Natural killer cell treated with Interleukin-12 subunit alpha and Interleukin-12 subunit beta and Interleukin-15 and Interleukin-18, amount 100 ng/mL, for 72 hours (primary cell): ENCODE measurements around the gene BRPF1. TPM values are rescaled to one million over a fixed set of nuclear protein-coding genes. Genes with fewer than 3 reads are reported as not detected.
"Not testable (repeated sequence)": the region's sequence is repeated elsewhere in the genome, so short reads cannot be mapped to it uniquely, and the experiment has no call there.

ENCODE experiments used
- ATAC-seq, 2 donors: fragments of 150-1000 bp; cut with Tn5 transposase in 1 of 2; sonication (Bioruptor Pico), chemical (Tn5 transposase) in 1 of 2; 2 replicates each; pipeline ENCODE4 v1.10.0; 2021
- DNase-seq: peaks from one replicate; pipeline ENCODE4 v3.0.0; 2022; ENCODE audit warnings: low spot score
- H3K27ac Mint-ChIP-seq, 2 donors: 1 replicate in 1 of 2; 2 replicates in 1 of 2; pipeline ENCODE4 v1.8.0; 2022; ENCODE audit warnings: mixed read lengths in 2 of 2, mild to moderate bottlenecking in 1 of 2, moderate library complexity in 1 of 2
- H3K27me3 Mint-ChIP-seq, 2 donors: 1 replicate in 1 of 2; 2 replicates in 1 of 2; pipeline ENCODE4 v1.8.0; 2022; ENCODE audit warnings: mixed read lengths in 2 of 2
- H3K36me3 Mint-ChIP-seq: one replicate; pipeline ENCODE4 v1.8.0; 2022; ENCODE audit warnings: mixed read lengths
- H3K4me1 Mint-ChIP-seq, 2 donors: 1 replicate in 1 of 2; 2 replicates in 1 of 2; pipeline ENCODE4 v1.8.0; 2022; ENCODE audit warnings: low read depth in 2 of 2, mixed read lengths in 2 of 2, mild to moderate bottlenecking in 1 of 2
- H3K4me3 Mint-ChIP-seq: one replicate; pipeline ENCODE4 v1.8.0; 2022; ENCODE audit warnings: mixed read lengths
- H3K9me3 Mint-ChIP-seq: 2 replicates; pipeline ENCODE4 v1.8.0; 2022; ENCODE audit warnings: mixed read lengths
- total RNA-seq, 2 donors: library from RNA; stranded (reverse); gene quantifications; one replicate each; pipeline ENCODE4 v1.2.3, GENCODE V29; 2022

BRPF1 gene
- total RNA-seq, 2 donors from 2014 or later, result 51.9 to 62.3 TPM

DNA sequence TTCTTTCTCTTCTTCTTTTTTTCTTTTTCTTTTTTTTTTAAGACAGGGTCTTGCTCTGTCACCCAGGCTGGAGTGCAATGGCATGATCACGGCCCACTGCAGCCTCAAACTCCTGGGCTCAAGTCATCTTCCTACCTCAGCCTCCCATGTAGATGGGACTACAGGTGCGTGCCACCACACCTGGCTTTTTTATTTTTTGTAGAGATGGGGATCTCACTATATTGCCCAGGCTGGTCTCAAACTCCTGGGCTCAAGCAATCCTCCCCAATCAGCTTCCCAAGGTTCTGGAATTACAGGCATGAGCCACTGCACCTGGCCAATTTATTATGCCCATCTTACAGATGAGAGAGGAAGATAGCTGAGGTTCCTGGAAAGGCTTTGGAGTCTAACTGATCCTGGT lies 39.5 kb downstream of the BRPF1 start:
- peak overlapping the region; percentile 81 for H3K4me3 Mint-ChIP-seq
- H3K4me1 Mint-ChIP-seq, result peaks cover 31 to 39% of the 10 kb centered on the region in 2 donors
- not testable (repeated sequence) for H3K9me3 Mint-ChIP-seq, H3K27me3 Mint-ChIP-seq, DNase-seq, ATAC-seq, H3K36me3 Mint-ChIP-seq
- H3K27ac Mint-ChIP-seq, result peak overlapping the region; percentile 26 to 78

DNA sequence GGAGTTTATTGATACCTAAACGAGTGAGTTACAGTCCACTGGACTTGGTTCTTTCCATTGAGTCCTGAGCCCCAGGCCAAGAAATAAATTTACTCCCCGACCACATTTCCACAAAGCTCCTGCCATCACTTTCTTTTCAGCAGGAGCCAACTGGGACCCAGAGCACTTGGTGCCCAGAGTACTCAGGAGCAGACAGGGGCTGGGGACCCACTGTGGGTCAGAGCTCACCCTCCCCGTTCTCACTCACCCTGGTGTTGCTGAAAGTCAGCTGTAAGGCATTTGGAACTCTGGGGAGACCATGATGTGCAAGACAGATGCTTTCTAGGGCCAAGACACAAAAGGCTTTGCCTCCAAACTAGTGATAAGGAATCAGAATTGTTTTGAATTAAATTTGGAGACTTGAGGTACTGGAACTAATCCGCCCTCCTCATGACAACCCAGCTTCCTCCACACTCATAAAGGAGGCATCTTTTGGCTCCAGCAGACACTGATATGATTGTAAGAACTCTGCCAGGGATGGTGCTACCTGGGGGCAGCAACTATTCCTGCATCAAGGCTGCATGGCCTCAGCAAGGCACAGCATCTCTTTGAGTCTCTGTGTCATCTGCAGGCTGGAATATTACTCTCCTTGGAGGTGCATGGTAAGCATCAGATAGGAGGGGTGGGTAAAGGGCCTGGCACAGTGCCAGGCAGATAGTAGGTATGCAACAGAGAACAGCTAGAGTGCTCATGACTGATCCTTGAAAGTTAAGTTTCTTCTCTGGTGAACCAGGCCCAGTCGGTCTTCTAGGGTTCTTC lies 45.6 kb downstream of the BRPF1 start:
- H3K36me3 Mint-ChIP-seq, result peaks cover 1% of the 10 kb centered on the region
- DNase-seq, result no peak
- H3K27me3 Mint-ChIP-seq, result no peaks in the 10 kb centered on the region
- no peak for ATAC-seq
- peak overlapping the region; percentile 93 to 99 for H3K27ac Mint-ChIP-seq
- H3K4me1 Mint-ChIP-seq, result peaks cover 44% of the 10 kb centered on the region in 2 donors
- no peaks in the 10 kb centered on the region for H3K9me3 Mint-ChIP-seq
- no peak overlapping the region for H3K4me3 Mint-ChIP-seq

GRCh38 chr3:9777694-9778021 lies 46.1 kb downstream of the BRPF1 start:
- no peaks in the 10 kb centered on the region for H3K9me3 Mint-ChIP-seq
- ATAC-seq, result peak in 1 of 2 donors; percentile 3
- peak overlapping the region; percentile 51 for H3K4me3 Mint-ChIP-seq
- no peaks in the 10 kb centered on the region for H3K27me3 Mint-ChIP-seq
- no peak for DNase-seq
- H3K4me1 Mint-ChIP-seq, result peaks cover 49 to 50% of the 10 kb centered on the region in 2 donors
- peaks cover 7% of the 10 kb centered on the region for H3K36me3 Mint-ChIP-seq
- peak overlapping the region; percentile 93 to 99 for H3K27ac Mint-ChIP-seq

- H3K36me3 Mint-ChIP-seq, result peaks cover 12% of the 10 kb centered on the region
- peak; percentile 77 to 81 for ATAC-seq
- H3K9me3 Mint-ChIP-seq, result no peaks in the 10 kb centered on the region
- H3K27ac Mint-ChIP-seq, result peak overlapping the region; percentile 93 to 99
- H3K4me3 Mint-ChIP-seq, result peak overlapping the region; percentile 51
- DNase-seq, result peak; percentile 68
- no peaks in the 10 kb centered on the region for H3K27me3 Mint-ChIP-seq
- H3K4me1 Mint-ChIP-seq, result peaks cover 53% of the 10 kb centered on the region in 2 donors
Observed at GRCh38 chr3:9778143-9779074, 46.9 kb downstream of the BRPF1 start.

DNA sequence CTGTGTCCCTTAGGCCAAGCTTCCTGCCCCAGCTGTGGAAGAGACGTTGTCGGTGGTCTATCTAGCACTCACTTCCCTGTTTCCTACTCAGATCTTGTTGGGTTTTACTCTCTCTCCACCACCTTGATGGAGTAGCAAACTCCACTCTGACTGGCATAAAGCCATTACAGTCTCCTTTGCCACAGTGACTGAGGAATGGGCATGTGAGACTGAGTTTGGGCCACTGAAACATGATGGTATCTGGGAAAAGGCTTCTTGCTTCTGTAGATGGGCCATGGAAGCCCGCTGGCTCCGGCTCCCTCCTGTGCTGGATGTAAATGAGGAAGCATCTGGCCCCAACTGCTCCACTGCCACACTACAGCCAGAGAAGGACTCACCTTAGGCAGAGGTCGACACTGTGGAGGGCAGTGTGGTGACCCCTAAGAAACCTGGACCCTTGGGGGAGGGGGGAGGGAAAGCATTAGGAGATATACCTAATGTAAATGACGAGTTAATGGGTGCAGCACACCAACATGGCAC lies 47.6 kb downstream of the BRPF1 start:
- no peak for DNase-seq
- H3K9me3 Mint-ChIP-seq, result no peaks in the 10 kb centered on the region
- peaks cover 53% of the 10 kb centered on the region in 2 donors for H3K4me1 Mint-ChIP-seq
- H3K27ac Mint-ChIP-seq, result peak overlapping the region; percentile 93 to 99
- peaks cover 12% of the 10 kb centered on the region for H3K36me3 Mint-ChIP-seq
- peak overlapping the region; percentile 59 for H3K4me3 Mint-ChIP-seq
- H3K27me3 Mint-ChIP-seq, result no peaks in the 10 kb centered on the region
- ATAC-seq, result no peak

- peak; percentile 82 to 85 for ATAC-seq
- DNase-seq, result peak; percentile 76
- Mint-ChIP-seq H3K36me3 (peaks cover 13% of the 10 kb centered on the region), H3K4me1 (peaks cover 53% of the 10 kb centered on the region in 2 donors), H3K27me3 (no peaks in the 10 kb centered on the region), H3K27ac (peak overlapping the region; percentile 93 to 99), H3K4me3 (peak overlapping the region; percentile 59), H3K9me3 (no peaks in the 10 kb centered on the region)
Observed at GRCh38 chr3:9779721-9780457, 48.4 kb downstream of the BRPF1 start.

DNA sequence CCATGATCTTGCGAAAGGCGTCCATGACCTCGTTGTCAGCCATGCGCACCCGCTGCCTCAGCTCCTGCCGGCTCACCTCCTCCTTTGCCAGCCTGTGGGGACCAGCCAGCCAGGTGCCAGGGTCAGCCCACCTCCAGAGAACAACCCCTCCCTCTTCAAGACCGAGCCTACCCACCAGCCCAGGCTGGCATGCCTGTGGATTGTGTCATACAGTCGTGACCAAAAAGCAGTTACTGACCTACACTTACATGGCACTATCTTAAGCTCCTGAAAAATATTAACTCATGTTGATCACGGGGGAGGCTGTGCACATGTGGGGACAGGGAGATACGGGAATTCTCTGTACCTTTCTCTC lies 48.9 kb downstream of the BRPF1 start:
- peak; percentile 14 to 25 for ATAC-seq
- Mint-ChIP-seq H3K27me3 (no peaks in the 10 kb centered on the region), H3K36me3 (peaks cover 18% of the 10 kb centered on the region), H3K4me1 (peaks cover 53 to 55% of the 10 kb centered on the region in 2 donors), H3K4me3 (peak overlapping the region; percentile 59), H3K9me3 (no peaks in the 10 kb centered on the region), H3K27ac (peak overlapping the region; percentile 93 to 99)
- no peak for DNase-seq

- DNase-seq, result no peak
- peak overlapping the region; percentile 93 to 99 for H3K27ac Mint-ChIP-seq
- peaks cover 21% of the 10 kb centered on the region for H3K36me3 Mint-ChIP-seq
- no peaks in the 10 kb centered on the region for H3K27me3 Mint-ChIP-seq
- peaks cover 53 to 57% of the 10 kb centered on the region in 2 donors for H3K4me1 Mint-ChIP-seq
- ATAC-seq, result no peak
- H3K4me3 Mint-ChIP-seq, result peak overlapping the region; percentile 59
- H3K9me3 Mint-ChIP-seq, result no peaks in the 10 kb centered on the region
Observed at GRCh38 chr3:9780910-9781309, 49.4 kb downstream of the BRPF1 start.

DNA sequence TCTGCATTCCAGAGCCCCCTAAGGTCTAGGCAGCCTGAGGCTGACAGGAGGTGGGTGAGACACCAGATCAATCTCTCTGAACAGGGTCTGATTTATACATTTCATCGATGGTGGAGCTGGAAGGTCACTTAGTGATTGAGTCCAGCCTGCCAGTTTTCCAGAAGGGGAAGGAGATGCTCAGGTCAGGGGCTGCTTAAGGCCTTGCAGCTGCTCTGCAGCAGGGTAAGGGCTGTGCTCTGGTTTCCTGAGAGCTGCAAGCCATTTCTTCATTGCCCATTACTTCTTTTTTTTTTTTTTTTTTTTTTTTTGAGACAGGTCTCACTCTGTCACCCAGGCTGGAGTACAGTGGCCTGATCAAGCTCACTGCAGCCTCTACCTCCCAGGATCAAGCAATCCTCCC lies 50.0 kb downstream of the BRPF1 start:
- Mint-ChIP-seq H3K4me3 (peak overlapping the region; percentile 13), H3K4me1 (peaks cover 53 to 61% of the 10 kb centered on the region in 2 donors), H3K9me3 (no peaks in the 10 kb centered on the region), H3K36me3 (peaks cover 21% of the 10 kb centered on the region), H3K27me3 (no peaks in the 10 kb centered on the region), H3K27ac (peak overlapping the region; percentile 93 to 99)
- DNase-seq (no peak), ATAC-seq (no peak)

GRCh38 chr3:9781978-9782603 lies 50.6 kb downstream of the BRPF1 start:
- no peaks in the 10 kb centered on the region for H3K9me3 Mint-ChIP-seq
- H3K27me3 Mint-ChIP-seq, result no peaks in the 10 kb centered on the region
- peaks cover 53 to 58% of the 10 kb centered on the region in 2 donors for H3K4me1 Mint-ChIP-seq
- ATAC-seq (no peak), DNase-seq (no peak)
- H3K4me3 Mint-ChIP-seq, result peak overlapping the region; percentile 15
- peaks cover 21% of the 10 kb centered on the region for H3K36me3 Mint-ChIP-seq
- H3K27ac Mint-ChIP-seq, result peak overlapping the region; percentile 93 to 99

DNA sequence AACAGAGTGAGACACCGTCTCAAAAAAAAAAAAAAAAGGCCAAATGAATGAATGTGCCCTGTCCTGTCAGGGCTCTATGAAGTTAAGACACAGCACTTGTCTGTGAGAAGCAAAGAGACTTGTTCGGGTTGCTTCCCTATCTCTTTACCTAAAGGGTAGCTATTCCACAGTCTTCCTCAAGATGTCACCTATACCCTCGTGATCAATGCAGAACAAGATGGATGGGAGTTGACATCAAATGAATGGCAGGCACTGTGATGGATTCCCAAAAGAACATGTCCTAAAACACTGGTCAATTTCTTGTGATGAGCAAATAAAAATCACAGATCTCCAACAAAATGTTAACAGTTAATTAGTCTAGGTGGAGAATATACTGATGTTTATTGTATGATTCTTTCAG lies 51.2 kb downstream of the BRPF1 start:
- ATAC-seq, result no peak
- Mint-ChIP-seq H3K4me3 (no peak overlapping the region), H3K27ac (peak overlapping the region; percentile 93 to 99), H3K27me3 (no peaks in the 10 kb centered on the region), H3K36me3 (peaks cover 26% of the 10 kb centered on the region), H3K9me3 (no peaks in the 10 kb centered on the region), H3K4me1 (peaks cover 55 to 57% of the 10 kb centered on the region in 2 donors)
- DNase-seq, result no peak

DNA sequence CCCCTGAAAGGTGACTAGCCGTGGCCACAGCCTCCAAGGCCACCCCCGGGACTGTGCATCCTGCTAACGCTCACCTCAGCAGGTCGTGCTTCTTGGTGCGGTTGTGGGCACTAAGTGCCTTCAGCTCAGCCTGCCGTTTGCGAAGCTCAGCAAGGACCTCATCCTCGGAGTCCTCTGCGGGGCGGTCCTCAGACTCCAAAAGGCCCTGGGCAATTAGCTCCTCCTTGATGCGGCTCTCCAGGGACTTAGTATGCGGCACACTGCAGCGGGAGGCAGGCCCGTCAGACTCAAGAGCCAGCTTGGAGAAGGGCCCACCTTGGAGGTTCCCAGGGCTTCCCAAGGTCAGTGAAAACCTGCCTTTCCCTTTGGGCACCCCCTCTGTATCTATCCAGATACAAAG lies 52.4 kb downstream of the BRPF1 start:
- Mint-ChIP-seq H3K4me3 (no peak overlapping the region), H3K9me3 (no peaks in the 10 kb centered on the region), H3K4me1 (peaks cover 44 to 46% of the 10 kb centered on the region in 2 donors), H3K27me3 (no peaks in the 10 kb centered on the region), H3K27ac (no peak overlapping the region), H3K36me3 (peaks cover 28% of the 10 kb centered on the region)
- ATAC-seq (no peak), DNase-seq (no peak)

DNA sequence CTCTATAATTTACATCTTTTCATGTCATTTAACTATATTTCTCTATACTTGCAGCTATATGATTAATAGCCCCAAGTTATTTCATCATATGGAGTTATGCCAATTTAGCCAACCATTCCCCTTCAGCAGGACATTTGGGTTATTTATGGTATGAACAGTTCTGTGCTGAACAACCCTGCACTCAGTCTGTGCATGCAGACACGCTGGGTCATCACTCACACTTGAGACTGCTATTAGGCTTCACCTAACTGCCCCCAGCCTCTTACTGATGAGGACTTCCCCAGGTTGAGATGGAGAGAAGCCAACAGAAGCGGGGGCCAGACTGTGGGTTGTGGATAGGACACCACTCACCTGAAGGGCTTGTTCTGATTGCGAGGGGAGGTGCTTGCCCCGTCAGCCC lies 53.4 kb downstream of the BRPF1 start:
- ATAC-seq, result no peak
- Mint-ChIP-seq H3K27me3 (no peaks in the 10 kb centered on the region), H3K9me3 (no peaks in the 10 kb centered on the region), H3K4me3 (no peak overlapping the region), H3K27ac (no peak overlapping the region), H3K36me3 (peaks cover 30% of the 10 kb centered on the region), H3K4me1 (peaks cover 36 to 45% of the 10 kb centered on the region in 2 donors)
- no peak for DNase-seq
